Measurements from ENCODE around the gene SLC25A25. TPM values are rescaled to one million over a fixed set of nuclear protein-coding genes. Genes with fewer than 3 reads are reported as not detected.

SLC25A25 gene
- total RNA-seq, 3 donors from 2014 or later (not counting 1 experiment from before 2014, with no cell fraction given), result 16.8 to 19.1 (median 18.9) TPM

DNA sequence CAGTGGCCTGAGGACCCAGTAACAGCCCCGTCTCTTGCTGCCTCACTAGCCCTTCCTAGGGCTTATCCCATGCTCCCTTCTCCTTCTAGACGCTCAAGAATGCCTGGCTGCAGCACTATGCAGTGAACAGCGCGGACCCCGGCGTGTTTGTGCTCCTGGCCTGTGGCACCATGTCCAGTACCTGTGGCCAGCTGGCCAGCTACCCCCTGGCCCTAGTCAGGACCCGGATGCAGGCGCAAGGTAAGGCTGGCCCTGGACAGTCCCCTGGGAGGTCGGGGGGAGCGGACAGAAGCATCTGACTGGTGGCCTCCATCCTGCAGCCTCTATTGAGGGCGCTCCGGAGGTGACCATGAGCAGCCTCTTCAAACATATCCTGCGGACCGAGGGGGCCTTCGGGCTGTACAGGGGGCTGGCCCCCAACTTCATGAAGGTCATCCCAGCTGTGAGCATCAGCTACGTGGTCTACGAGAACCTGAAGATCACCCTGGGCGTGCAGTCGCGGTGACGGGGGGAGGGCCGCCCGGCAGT lies 39.0 kb downstream of the SLC25A25 start:
- 98% methylated on average over 23 of the region's 23 CpGs for WGBS (ENCODE audit: insufficient coverage)
- peaks cover 57% of the 10 kb centered on the region for H3K36me3 ChIP-seq (ENCODE audit: control insufficient read depth, insufficient read depth, low read length)
- H3K27ac Mint-ChIP-seq, result peak overlapping the region in 1 of 2 donors; percentile 64
- H3K4me3 ChIP-seq (ENCODE audit: low read length), result no peak overlapping the region
- no peaks in the 10 kb centered on the region for H3K9me3 ChIP-seq (ENCODE audit: control insufficient read depth, insufficient read depth, low read length)
- DNase-seq (no peak), ATAC-seq (no peak)
- H3K4me1 Mint-ChIP-seq, result peaks cover 0 to 9% of the 10 kb centered on the region in 2 donors
- no peaks in the 10 kb centered on the region for H3K9me3 Mint-ChIP-seq
- TF ChIP-seq, protein P1, sequence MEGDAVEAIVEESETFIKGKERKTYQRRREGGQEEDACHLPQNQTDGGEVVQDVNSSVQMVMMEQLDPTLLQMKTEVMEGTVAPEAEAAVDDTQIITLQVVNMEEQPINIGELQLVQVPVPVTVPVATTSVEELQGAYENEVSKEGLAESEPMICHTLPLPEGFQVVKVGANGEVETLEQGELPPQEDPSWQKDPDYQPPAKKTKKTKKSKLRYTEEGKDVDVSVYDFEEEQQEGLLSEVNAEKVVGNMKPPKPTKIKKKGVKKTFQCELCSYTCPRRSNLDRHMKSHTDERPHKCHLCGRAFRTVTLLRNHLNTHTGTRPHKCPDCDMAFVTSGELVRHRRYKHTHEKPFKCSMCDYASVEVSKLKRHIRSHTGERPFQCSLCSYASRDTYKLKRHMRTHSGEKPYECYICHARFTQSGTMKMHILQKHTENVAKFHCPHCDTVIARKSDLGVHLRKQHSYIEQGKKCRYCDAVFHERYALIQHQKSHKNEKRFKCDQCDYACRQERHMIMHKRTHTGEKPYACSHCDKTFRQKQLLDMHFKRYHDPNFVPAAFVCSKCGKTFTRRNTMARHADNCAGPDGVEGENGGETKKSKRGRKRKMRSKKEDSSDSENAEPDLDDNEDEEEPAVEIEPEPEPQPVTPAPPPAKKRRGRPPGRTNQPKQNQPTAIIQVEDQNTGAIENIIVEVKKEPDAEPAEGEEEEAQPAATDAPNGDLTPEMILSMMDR (IDR thresholded peaks at IDR 0.05), result no peak
- H3K36me3 Mint-ChIP-seq, result no peaks in the 10 kb centered on the region
- intact Hi-C loops (cut with micrococcal nuclease), result no loop called here
- no peaks in the 10 kb centered on the region for H3K27me3 ChIP-seq (ENCODE audit: control insufficient read depth, insufficient read depth, low read length)
- peaks cover 7% of the 10 kb centered on the region for H3K4me1 ChIP-seq (ENCODE audit: control insufficient read depth, insufficient read depth, low read length)
- H3K27me3 Mint-ChIP-seq (ENCODE audit: low read depth in 2 of 2), result no peaks in the 10 kb centered on the region
- H3K4me3 Mint-ChIP-seq, result no peak overlapping the region
- no peak overlapping the region for H3K27ac ChIP-seq (ENCODE audit: low read length)

DNA sequence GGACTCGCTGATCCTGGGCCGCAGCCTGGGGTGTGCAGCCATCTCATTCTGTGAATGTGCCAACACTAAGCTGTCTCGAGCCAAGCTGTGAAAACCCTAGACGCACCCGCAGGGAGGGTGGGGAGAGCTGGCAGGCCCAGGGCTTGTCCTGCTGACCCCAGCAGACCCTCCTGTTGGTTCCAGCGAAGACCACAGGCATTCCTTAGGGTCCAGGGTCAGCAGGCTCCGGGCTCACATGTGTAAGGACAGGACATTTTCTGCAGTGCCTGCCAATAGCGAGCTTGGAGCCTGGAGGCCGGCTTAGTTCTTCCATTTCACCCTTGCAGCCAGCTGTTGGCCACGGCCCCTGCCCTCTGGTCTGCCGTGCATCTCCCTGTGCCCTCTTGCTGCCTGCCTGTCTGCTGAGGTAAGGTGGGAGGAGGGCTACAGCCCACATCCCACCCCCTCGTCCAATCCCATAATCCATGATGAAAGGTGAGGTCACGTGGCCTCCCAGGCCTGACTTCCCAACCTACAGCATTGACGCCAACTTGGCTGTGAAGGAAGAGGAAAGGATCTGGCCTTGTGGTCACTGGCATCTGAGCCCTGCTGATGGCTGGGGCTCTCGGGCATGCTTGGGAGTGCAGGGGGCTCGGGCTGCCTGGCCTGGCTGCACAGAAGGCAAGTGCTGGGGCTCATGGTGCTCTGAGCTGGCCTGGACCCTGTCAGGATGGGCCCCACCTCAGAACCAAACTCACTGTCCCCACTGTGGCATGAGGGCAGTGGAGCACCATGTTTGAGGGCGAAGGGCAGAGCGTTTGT lies 39.6 kb downstream of the SLC25A25 start:
- Mint-ChIP-seq H3K4me3 (no peak overlapping the region), H3K27me3 (ENCODE audit: low read depth in 2 of 2) (no peaks in the 10 kb centered on the region), H3K4me1 (peaks cover 0 to 5% of the 10 kb centered on the region in 2 donors), H3K27ac (no peak overlapping the region), H3K9me3 (no peaks in the 10 kb centered on the region), H3K36me3 (no peaks in the 10 kb centered on the region)
- Histone ChIP-seq H3K27ac (ENCODE audit: low read length) (no peak overlapping the region), H3K36me3 (ENCODE audit: control insufficient read depth, insufficient read depth, low read length) (peaks cover 50% of the 10 kb centered on the region), H3K27me3 (ENCODE audit: control insufficient read depth, insufficient read depth, low read length) (no peaks in the 10 kb centered on the region), H3K9me3 (ENCODE audit: control insufficient read depth, insufficient read depth, low read length) (no peaks in the 10 kb centered on the region), H3K4me3 (ENCODE audit: low read length) (no peak overlapping the region), H3K4me1 (ENCODE audit: control insufficient read depth, insufficient read depth, low read length) (peaks cover 7% of the 10 kb centered on the region)
- intact Hi-C loops (cut with micrococcal nuclease), result no loop called here
- no peak for ATAC-seq
- 90% methylated on average over 17 of the region's 18 CpGs for WGBS (ENCODE audit: insufficient coverage)
- TF ChIP-seq, protein P1 (IDR thresholded peaks at IDR 0.05), result no peak
- DNase-seq, result no peak

DNA sequence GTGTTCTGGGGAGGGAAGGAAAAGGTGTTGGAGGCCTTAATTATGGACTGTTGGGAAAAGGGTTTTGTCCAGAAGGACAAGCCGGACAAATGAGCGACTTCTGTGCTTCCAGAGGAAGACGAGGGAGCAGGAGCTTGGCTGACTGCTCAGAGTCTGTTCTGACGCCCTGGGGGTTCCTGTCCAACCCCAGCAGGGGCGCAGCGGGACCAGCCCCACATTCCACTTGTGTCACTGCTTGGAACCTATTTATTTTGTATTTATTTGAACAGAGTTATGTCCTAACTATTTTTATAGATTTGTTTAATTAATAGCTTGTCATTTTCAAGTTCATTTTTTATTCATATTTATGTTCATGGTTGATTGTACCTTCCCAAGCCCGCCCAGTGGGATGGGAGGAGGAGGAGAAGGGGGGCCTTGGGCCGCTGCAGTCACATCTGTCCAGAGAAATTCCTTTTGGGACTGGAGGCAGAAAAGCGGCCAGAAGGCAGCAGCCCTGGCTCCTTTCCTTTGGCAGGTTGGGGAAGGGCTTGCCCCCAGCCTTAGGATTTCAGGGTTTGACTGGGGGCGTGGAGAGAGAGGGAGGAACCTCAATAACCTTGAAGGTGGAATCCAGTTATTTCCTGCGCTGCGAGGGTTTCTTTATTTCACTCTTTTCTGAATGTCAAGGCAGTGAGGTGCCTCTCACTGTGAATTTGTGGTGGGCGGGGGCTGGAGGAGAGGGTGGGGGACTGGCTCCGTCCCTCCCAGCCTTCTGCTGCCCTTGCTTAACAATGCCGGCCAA lies 40.4 kb downstream of the SLC25A25 start:
- Mint-ChIP-seq H3K27me3 (ENCODE audit: low read depth in 2 of 2) (no peaks in the 10 kb centered on the region), H3K27ac (no peak overlapping the region), H3K36me3 (no peaks in the 10 kb centered on the region), H3K9me3 (no peaks in the 10 kb centered on the region), H3K4me1 (no peaks in the 10 kb centered on the region), H3K4me3 (no peak overlapping the region)
- no peak overlapping the region for H3K27ac ChIP-seq (ENCODE audit: low read length)
- ATAC-seq (no peak), DNase-seq (no peak)
- no peaks in the 10 kb centered on the region for H3K9me3 ChIP-seq (ENCODE audit: control insufficient read depth, insufficient read depth, low read length)
- peaks cover 2% of the 10 kb centered on the region for H3K4me1 ChIP-seq (ENCODE audit: control insufficient read depth, insufficient read depth, low read length)
- intact Hi-C loops (cut with micrococcal nuclease), result no loop called here
- H3K36me3 ChIP-seq (ENCODE audit: control insufficient read depth, insufficient read depth, low read length), result peaks cover 45% of the 10 kb centered on the region
- H3K27me3 ChIP-seq (ENCODE audit: control insufficient read depth, insufficient read depth, low read length), result no peaks in the 10 kb centered on the region
- no peak overlapping the region for H3K4me3 ChIP-seq (ENCODE audit: low read length)
- TF ChIP-seq, protein P1 (IDR thresholded peaks at IDR 0.05), result no peak
- WGBS (ENCODE audit: insufficient coverage), result 95% methylated on average over 15 of the region's 15 CpGs
